Left colon (tissue), 2 donors: ENCODE measurements around the gene TENT4B. TPM values are rescaled to one million over a fixed set of nuclear protein-coding genes. Genes with fewer than 3 reads are reported as not detected.

ENCODE experiments used
- ATAC-seq: fragments of 200-7000 bp; cut with Tn5 transposase; one replicate; pipeline ENCODE4 v1.9.1; 2020; ENCODE audit warnings: mild to moderate bottlenecking, moderate library complexity
- DNase-seq, 2 donors: peaks; one replicate each; pipeline ENCODE4 v3.0.0-alpha.2; 2020
- intact Hi-C, 2 donors: fragments of 100-400 bp; cut with DNase I in 1 of 2; cut with micrococcal nuclease in 1 of 2; formaldehyde crosslinking; loops; one replicate each; pipeline versions ENCODE4 v1.11.2 to v1.14.0; 2022; cut with DNase I, micrococcal nuclease
- total RNA-seq, 2 donors: library from RNA; stranded (reverse); fragmentation: NEBNext Ultra II Directional; extraction: Animal tissue kit (Norgen Biotek cat#: 25700); gene quantifications; one replicate each; pipeline ENCODE4 v1.2.1, GENCODE V29; 2021
- donor health status: DM: no; HTN: no; CAD: no.
- donor health status: DM: yes; HTN: yes; CAD: no.

Gene TENT4B
- total RNA-seq, 2 donors from 2014 or later = 10.6 to 13.3 TPM

GRCh38 chr16:50247123-50247905 lies 94.2 kb downstream of the TENT4B start:
- intact Hi-C loops = no loop called here
- DNase-seq (no peak), ATAC-seq (no peak)

GRCh38 chr16:50247906-50248608 lies 95.0 kb downstream of the TENT4B start:
- no peak for ATAC-seq
- intact Hi-C loops = no loop called here
- DNase-seq = peak in 1 of 2 donors; percentile 13

GRCh38 chr16:50248845-50249244 lies 95.7 kb downstream of the TENT4B start:
- DNase-seq = no peak

GRCh38 chr16:50251375-50252081 lies 98.4 kb downstream of the TENT4B start:
- intact Hi-C loops = no loop called here
- no peak for ATAC-seq
- DNase-seq = no peak

More at GRCh38 chr16:50248845-50249244, 95.7 kb downstream of the TENT4B start:
- ATAC-seq = no peak
- intact Hi-C loops = no loop called here

GRCh38 chr16:50252082-50252611 lies 99.0 kb downstream of the TENT4B start:
- intact Hi-C loops = no loop called here
- ATAC-seq (no peak), DNase-seq (no peak)

- ATAC-seq (no peak), DNase-seq (no peak)
- intact Hi-C loops = no loop called here
Measured at GRCh38 chr16:50252874-50253513, 99.9 kb downstream of the TENT4B start.

GRCh38 chr16:50253514-50253910 lies 100.4 kb downstream of the TENT4B start:
- intact Hi-C loops = no loop called here
- no peak for ATAC-seq
- DNase-seq = no peak

DNA sequence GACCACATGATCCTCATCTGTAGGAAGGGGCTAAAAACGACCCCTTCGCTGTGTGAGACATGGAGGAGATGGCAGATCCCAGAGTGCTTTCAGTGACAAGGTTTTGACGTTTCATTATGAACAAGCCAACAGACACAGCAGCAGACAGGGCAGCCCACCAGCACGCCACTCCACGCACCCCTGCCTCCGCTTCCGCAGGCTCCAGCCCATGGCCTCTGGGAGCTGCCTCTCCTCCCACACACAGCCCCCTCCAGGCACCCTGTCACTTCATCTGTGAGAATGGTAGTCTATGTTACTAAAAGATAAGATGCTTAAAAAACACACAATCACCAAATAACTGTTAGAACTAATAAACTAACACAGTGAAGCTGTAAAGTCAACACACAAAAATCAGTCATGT lies 101.0 kb downstream of the TENT4B start:
- DNase-seq = no peak
- intact Hi-C loops = no loop called here
- no peak for ATAC-seq

DNA sequence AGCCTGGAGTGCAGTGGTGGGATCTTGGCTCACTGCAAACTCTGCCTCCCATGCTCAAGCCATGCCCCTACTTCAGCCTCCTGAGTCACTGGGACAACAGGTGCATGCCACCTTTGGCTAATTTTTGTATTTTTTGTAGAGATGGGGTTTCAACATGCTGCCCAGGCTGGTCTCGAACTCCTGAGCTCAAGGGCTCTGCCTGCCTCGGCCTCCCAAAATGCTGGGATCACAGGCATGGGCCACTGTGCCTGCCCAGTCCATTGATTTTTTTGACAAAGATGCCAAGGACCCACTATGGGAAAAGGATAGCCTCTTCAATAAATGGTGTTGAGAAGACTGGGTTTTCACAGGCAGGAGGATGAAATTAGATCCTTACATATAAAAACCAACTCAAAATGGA lies 102.4 kb downstream of the TENT4B start:
- ATAC-seq (no peak), DNase-seq (no peak)
- intact Hi-C loops = no loop called here

- ATAC-seq (no peak), DNase-seq (no peak)
- intact Hi-C loops = no loop called here
Measured at GRCh38 chr16:50256604-50257003, 103.5 kb downstream of the TENT4B start.

GRCh38 chr16:50257876-50258275 lies 104.8 kb downstream of the TENT4B start:
- no peak for ATAC-seq
- no peak for DNase-seq
- intact Hi-C loops = no loop called here

DNA sequence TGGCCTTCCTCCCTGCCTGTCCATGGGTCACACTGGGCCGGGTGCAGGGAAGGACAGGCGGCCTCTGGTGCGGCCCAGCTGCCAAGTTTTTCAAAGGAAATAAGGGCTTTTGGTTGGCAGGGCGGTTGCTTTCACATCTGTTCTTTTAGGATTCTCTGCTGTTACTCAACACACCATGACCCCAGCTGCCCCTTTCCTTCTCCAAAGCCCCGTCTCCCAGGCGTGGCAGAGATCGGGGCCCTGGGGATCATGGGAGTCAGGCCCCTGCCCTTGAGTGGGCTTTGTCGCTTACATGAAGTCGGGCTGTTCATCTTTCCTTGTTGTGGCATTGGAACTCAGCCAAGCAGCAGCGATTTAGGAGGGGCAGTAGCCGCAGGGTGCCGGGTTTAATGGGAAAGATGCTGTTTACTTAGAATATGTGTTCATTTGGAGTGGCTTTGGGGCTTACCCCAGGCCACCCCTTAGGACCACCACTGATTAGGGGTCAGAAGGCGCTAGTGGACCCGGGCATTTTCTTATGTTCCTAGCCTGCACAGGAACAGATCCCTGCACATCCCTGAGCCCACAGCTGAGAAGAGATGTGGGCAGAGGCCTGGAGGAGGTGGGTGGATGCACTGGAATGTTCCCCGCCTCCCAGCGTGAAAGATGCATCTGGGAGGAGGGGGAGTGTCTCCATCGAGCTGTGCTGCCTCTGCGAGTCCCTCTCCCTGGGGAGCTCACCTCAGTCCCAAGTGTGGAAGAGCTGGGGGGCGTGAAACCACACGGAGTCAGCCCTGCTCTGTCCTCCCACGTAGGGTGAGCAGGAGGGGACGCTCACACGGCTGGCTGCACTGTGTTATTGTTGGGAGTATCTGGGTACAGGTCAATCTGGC lies 106.5 kb downstream of the TENT4B start:
- intact Hi-C loops = no loop called here
- ATAC-seq (no peak), DNase-seq (peak in 1 of 2 donors; percentile 43)

- ATAC-seq = peak; percentile 83
- DNase-seq = peak in 1 of 2 donors; percentile 34
- intact Hi-C loops = no loop called here
Measured at GRCh38 chr16:50260206-50261159, 107.4 kb downstream of the TENT4B start.

DNA sequence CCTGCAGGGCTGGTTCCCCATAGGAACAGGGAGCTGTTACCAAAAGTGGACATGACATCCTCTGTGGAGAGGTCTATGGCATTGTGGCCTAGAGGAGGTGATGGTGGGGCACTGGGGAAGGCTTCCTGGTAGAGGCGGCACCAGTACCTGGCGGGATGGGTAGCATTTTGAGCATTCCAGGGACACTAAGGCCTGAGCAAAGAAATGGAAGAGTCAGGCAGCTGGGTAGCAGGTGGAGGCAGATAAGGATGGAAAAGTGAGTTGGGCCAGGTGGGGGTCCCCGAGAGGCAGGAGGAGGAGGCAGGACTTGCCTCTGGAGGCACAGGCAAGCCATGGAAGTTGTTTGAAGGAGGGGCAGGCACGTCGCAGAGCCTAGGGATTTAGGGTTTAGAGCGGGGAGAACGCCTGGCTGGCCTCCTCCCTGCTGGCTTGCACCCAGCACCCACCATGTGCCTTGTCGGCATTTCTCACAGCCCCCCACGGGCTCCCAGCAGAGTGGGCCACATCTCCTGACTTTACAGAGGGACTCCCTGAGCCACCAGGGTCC lies 108.1 kb downstream of the TENT4B start:
- DNase-seq (no peak), ATAC-seq (no peak)
- intact Hi-C loops = no loop called here

DNA sequence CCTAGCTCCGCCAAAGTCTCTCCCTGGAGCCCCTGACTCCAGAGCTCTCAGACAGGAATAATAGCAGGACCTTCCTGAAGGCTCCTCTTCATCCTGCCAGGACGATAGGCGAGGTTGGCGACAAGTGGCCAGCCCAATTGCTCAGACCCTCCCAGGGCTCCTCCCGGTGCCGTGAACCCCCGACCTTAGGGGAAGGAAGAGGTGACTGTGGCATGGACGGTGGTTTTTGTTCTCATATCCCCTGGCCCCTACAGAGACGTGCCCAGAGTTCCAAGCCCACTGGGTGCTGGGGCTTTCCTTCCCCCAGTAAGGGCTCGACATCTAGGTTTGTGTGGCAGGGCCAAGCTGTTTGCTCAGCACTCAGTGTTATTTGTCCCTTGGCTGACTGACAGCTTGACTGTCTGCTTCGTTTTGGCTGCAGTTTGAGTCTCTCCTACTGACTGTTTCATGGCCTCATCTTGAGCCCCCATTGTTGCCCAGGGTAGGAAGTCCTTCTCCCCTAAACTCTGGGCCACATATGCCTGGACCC lies 108.7 kb downstream of the TENT4B start:
- DNase-seq (no peak), ATAC-seq (no peak)
- intact Hi-C loops = no loop called here

GRCh38 chr16:50263060-50263909 lies 110.2 kb downstream of the TENT4B start:
- ATAC-seq = no peak
- DNase-seq = no peak
- intact Hi-C loops = no loop called here
